Astrocyte of the spinal cord (primary cell): ENCODE results near the gene DLX6.

Source experiments
- DNase-seq: peaks from one replicate; pipeline ENCODE4 v3.0.0; 2011; ENCODE audit warnings: low read depth, low spot score
- H3K4me3 ChIP-seq: 2 replicates; pipeline ENCODE4 v1.5.1; 2011; ENCODE audit warnings: low read depth, mild to moderate bottlenecking, low read length, moderate library complexity
- in situ Hi-C: cut with HindIII; loops from 2 replicates; pipeline ENCODE4 v1.10.0; 2017; ENCODE audit warnings: low sequenced_read_pairs
- TF ChIP-seq, protein P1 (sequence below): IDR thresholded peaks from 2 replicates; pipeline ENCODE4 v1.5.1; 2012; ENCODE audit warnings: low read depth, mild to moderate bottlenecking, low read length, inconsistent platforms

Gene DLX6

DNA sequence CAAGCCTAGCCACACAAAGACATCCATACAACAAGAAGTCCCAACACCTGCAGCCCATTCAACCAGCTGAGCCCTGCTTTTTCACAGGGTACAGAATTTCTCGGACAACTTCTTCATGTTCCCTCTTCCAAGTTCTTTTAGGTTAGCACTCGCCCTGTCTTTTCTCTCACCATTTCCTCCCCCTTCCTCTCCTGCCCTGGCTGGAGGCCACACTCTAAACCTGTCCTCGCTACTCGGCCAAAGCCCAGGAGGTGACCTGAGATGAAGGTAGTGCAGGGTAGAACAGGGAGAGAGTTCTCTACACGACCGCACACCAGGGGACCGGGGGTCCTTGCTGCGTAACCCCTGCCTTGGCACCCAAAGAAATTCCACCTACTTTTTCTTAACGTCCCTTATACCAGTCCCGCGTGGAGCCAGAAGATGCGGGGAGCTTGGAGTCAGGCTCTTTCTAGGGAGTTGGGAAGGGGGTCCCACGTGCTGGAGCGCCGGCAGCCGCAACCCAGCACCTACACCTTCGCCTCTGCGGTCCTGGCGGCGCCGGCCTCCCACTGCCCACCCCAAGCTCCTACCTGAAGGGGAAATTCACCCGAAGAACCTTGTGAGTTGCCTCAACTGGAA lies 16.0 kb upstream of the DLX6 start:
- no peak overlapping the region for H3K4me3 ChIP-seq
- DNase-seq: no peak
- in situ Hi-C loops: no loop called here
- TF ChIP-seq, protein P1, sequence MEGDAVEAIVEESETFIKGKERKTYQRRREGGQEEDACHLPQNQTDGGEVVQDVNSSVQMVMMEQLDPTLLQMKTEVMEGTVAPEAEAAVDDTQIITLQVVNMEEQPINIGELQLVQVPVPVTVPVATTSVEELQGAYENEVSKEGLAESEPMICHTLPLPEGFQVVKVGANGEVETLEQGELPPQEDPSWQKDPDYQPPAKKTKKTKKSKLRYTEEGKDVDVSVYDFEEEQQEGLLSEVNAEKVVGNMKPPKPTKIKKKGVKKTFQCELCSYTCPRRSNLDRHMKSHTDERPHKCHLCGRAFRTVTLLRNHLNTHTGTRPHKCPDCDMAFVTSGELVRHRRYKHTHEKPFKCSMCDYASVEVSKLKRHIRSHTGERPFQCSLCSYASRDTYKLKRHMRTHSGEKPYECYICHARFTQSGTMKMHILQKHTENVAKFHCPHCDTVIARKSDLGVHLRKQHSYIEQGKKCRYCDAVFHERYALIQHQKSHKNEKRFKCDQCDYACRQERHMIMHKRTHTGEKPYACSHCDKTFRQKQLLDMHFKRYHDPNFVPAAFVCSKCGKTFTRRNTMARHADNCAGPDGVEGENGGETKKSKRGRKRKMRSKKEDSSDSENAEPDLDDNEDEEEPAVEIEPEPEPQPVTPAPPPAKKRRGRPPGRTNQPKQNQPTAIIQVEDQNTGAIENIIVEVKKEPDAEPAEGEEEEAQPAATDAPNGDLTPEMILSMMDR: no peak

DNA sequence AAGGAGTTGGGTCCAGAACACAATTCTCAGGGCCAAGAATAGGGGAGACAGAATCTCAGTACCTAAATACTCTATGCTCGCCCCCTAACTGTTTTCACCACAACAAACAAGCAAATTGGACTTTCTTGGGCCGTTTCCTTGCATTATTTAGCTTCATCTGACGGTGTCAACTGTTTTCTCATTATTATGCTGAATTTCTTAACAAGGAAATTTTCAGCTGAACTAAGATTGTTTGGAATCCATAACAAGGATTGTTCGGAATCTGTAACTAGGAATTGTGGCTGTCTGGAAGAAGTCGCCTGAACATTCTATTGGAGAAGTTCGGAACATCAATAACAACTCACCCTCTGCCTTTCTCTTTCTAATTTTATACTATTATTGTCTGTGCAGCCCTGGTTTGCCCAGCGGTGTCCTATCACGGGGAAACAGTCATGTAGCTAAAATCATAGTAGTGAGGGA lies 15.5 kb upstream of the DLX6 start:
- in situ Hi-C loops: no loop called here
- no peak overlapping the region for H3K4me3 ChIP-seq
- no peak for DNase-seq
- TF ChIP-seq, protein P1: no peak

DNA sequence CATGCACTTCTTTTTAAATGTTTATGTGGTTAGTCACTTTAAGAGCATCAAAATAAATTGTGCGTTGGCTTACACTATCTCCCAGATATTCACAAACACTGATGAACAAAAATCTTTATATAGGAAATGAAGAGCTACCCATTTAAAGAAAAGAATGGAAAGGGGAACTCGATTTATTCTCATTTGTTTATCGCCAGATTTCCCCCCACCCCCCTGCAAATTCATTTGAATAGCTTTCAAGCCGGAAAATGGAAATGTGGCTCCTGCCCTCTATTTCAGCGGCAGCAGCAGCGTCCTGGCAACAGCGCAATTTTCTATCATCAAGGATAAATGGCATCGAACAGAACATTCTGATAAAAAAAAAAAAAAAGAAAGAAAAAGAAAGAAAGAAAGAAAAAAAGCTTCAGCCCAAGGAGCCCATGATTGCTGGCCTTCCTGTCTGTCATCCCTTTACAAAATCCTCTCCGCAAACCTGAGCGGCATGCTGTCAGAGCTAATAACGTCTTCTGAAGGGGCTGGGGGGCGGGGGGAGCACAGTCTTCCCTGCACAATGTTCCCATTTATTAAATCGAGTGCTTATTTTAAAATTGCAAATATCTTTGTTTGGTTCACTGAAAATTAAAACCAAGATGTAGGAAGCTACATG lies 13.7 kb upstream of the DLX6 start:
- DNase-seq: no peak
- no peak overlapping the region for H3K4me3 ChIP-seq
- TF ChIP-seq, protein P1: no peak
- in situ Hi-C loops: no loop called here

DNA sequence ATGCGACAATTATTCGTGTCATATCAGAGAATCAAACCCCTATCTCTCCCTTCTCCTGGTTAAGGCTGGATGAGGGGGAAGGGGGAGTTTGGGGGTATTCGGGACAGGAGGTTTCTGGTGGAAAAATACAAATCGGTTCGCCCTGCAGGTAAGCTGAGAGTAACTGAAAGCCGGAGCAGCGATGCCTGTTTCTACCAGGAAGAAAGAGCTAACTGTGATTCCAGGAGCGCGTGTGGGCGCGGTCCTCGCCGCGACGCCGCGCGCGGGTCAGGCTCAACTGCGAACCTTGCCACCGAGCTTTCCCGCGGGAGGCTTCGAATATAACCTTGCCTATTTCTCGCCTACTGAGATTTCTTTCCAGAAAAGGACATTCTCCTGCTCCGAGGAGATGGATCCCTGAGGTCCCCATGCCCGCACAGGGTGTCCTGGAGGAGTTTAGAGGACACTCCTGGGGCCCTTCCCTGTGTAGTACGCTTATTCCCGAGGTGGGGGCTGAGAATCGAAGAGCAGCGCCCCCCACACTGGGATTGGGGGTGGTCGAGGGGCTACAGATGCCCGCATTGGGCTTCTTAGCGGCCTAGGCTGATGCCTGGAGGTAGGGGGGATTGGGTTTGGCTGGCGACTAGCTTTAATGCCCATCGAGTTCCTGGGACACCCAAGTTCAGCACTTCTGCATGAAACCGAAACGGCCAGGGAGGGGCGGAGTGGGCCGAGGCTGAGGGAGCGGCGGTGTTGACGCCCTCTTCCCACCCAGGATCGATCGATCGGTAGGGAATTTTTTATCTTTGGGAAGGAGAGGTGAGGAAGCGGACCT lies 13.0 kb upstream of the DLX6 start:
- no peak for DNase-seq
- H3K4me3 ChIP-seq: no peak overlapping the region
- TF ChIP-seq, protein P1: no peak
- in situ Hi-C loops: no loop called here

DNA sequence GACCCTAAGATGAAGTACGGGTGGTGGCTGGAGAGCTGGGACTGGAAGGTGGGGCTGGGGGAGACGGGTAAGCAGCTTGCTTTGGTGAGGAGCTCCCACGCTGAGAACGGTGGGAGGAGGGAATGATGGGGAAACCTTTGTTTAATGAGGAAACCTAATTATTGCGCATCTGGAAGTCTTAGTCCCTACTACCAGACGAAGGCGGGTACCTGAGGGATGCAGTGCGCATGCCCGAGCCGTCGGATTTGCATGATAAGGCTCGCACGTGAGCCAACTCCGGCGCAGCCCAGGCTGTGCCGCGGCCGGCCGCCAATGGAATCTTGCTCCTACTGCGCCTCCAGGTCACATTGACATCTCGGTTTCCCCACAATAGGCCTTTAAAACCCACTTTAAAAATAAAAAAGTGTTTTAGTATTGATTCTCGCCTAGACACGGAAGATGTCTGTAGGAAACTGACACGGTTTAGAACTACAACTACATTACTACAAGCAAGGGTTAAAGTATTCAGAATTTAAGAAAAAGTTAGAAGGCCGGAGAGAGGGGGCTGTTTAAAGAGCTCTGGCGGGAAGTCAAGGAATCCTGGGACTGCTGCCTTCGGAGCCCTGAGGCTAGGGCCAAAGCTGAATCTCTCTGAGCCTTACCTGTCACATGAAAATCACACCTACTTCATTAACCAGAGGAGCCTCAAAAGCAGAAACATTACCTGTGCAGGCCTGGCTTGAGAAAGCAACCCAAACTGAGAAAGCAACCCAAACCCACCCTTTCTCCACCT lies 12.1 kb upstream of the DLX6 start:
- in situ Hi-C loops: no loop called here
- TF ChIP-seq, protein P1: no peak
- no peak overlapping the region for H3K4me3 ChIP-seq
- no peak for DNase-seq

DNA sequence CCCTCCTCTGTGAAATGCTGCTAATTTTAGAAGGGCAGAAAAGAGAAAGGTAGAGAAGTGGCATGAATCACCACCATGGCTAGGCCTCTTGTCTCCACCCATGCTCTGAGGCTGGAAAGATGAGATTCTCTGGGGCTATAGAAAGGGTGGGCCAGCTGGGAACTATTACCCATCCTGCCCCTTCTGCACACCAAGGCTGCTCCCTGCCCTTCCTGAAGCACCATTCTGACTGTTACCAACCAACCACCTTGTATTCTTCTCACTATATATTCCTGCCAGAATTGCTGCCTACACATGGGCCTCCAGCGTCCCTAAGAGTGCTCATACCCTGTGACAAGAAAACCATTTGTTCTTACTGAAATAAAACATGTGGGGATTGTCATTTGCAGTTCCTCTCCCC lies 11.4 kb upstream of the DLX6 start:
- TF ChIP-seq, protein P1: no peak
- DNase-seq: no peak
- in situ Hi-C loops: no loop called here

More for the DNA sequence above, 11.4 kb upstream of the DLX6 start:
- H3K4me3 ChIP-seq: no peak overlapping the region
